OCI-LY7 (cell line): ENCODE results near the gene MAP3K8. TPM values are rescaled to one million over a fixed set of nuclear protein-coding genes. Genes with fewer than 3 reads are reported as not detected.
"Not testable (repeated sequence)": the region's sequence is repeated elsewhere in the genome, so short reads cannot be mapped to it uniquely, and the experiment has no call there.

Experiments
- BruUV-seq: library from RNA; stranded (reverse); fragments of 400-500 nt; replicated peaks from 2 replicates; lab custom pipeline; 2021; lab: Mats Ljungman, UMichigan
- CTCF ChIA-PET: fragments of 300-600 bp; sonication (Branson Sonifier 250); formaldehyde crosslinking; loops from one replicate; lab custom pipeline; 2022; ENCODE audit warnings: antibody characterized with exemption; ENCODE audit not compliant: unreplicated experiment; lab: Charles Lee
- POLR2A ChIA-PET: fragments of 300-600 bp; sonication (Branson Sonifier 250); formaldehyde crosslinking; loops from one replicate; lab custom pipeline; 2022; ENCODE audit warnings: antibody characterized with exemption; lab: Charles Lee
- DNase-seq: peaks from one replicate; pipeline ENCODE4 v3.0.0-alpha.2; 2015; ENCODE audit warnings: low spot score
- H2AFZ ChIP-seq: fragments of 200-600 bp; sonication (generic), shearing (Covaris generic); 2 replicates; pipeline ENCODE4 v1.6.1; 2014; ENCODE audit warnings: mild to moderate bottlenecking, antibody characterized with exemption, low read length, moderate library complexity
- H3K27ac ChIP-seq: fragments of 200-600 bp; sonication (generic); 2 replicates; pipeline ENCODE4 v1.5.1; 2014; ENCODE audit warnings: mixed run types, low read depth, mild to moderate bottlenecking, moderate library complexity, low read length, inconsistent platforms; ENCODE audit not compliant: poor library complexity, severe bottlenecking
- H3K36me3 ChIP-seq: fragments of 200-600 bp; sonication (generic); 2 replicates; pipeline ENCODE4 v1.6.1; 2014; ENCODE audit warnings: mild to moderate bottlenecking, antibody characterized with exemption, low read length, moderate library complexity, mixed read lengths; ENCODE audit not compliant: insufficient read depth
- H3K4me1 ChIP-seq: fragments of 200-600 bp; sonication (generic); 2 replicates; pipeline ENCODE4 v1.5.1; 2014; ENCODE audit warnings: mild to moderate bottlenecking, low read length; ENCODE audit not compliant: insufficient read depth, poor library complexity, severe bottlenecking
- H3K4me2 ChIP-seq: fragments of 200-600 bp; sonication (generic); 2 replicates; pipeline ENCODE4 v1.6.1; 2014; ENCODE audit warnings: mild to moderate bottlenecking, low read length
- H3K4me3 ChIP-seq: fragments of 200-600 bp; sonication (generic); 2 replicates; pipeline ENCODE4 v1.5.1; 2014; ENCODE audit warnings: mild to moderate bottlenecking, low read depth, low read length; ENCODE audit not compliant: poor library complexity, severe bottlenecking
- H3K79me2 ChIP-seq: fragments of 200-600 bp; sonication (generic); 2 replicates; pipeline ENCODE4 v1.6.1; 2016; ENCODE audit warnings: low read depth, mild to moderate bottlenecking, low read length, moderate library complexity, mixed read lengths; ENCODE audit not compliant: insufficient read depth
- H3K9me2 ChIP-seq: fragments of 200-600 bp; sonication (generic); 2 replicates; pipeline ENCODE4 v1.6.1; 2016; ENCODE audit warnings: mild to moderate bottlenecking, low read length, mixed read lengths; ENCODE audit not compliant: insufficient read depth
- H3K9me3 ChIP-seq: fragments of 200-600 bp; sonication (generic); 2 replicates; pipeline ENCODE4 v1.6.1; 2014; ENCODE audit warnings: mild to moderate bottlenecking, mixed run types, low read length, mixed read lengths
- H4K20me1 ChIP-seq: fragments of 200-600 bp; sonication (generic); 2 replicates; pipeline ENCODE4 v1.6.1; 2014; ENCODE audit warnings: mild to moderate bottlenecking, antibody characterized with exemption, low read length, moderate library complexity, mixed read lengths; ENCODE audit not compliant: insufficient read depth
- CTCF ChIP-seq: fragments of 200-600 bp; sonication (generic); conservative IDR thresholded peaks from 2 replicates; pipeline ENCODE4 v1.5.1; 2014; ENCODE audit warnings: mild to moderate bottlenecking, antibody characterized with exemption, low read length, moderate library complexity, mixed read lengths
- EZH2phosphoT487 ChIP-seq: fragments of 200-600 bp; sonication (generic); IDR thresholded peaks from 2 replicates; pipeline ENCODE4 v1.6.1; 2018; ENCODE audit warnings: low read depth, borderline replicate concordance, mild to moderate bottlenecking, mixed run types, antibody characterized with exemption, low read length, moderate library complexity, mixed read lengths
- intact Hi-C: fragments of 100-400 bp; cut with micrococcal nuclease; formaldehyde crosslinking; loops from one replicate; pipeline ENCODE4 v1.10.0; 2022; ENCODE audit not compliant: unreplicated experiment
- total RNA-seq, 2 experiments: library from RNA; depleted of rRNA in 1 of 2; stranded (reverse); fragments of >200 nt in 1 of 2; shearing (Covaris generic) in 1 of 2; gene quantifications; 2 replicates each; pipeline ENCODE4 v1.2.3, GENCODE V29; 2014 to 2022

The MAP3K8 gene
- total RNA-seq, 2 experiments from 2014 or later: 10.8 to 21.9 TPM

GRCh38 chr10:30434273-30435072 lies 489 bp downstream of the MAP3K8 start:
- Histone ChIP-seq H2AFZ (peak overlapping the region; percentile 79), H3K36me3 (peaks cover 10% of the 10 kb centered on the region), H3K4me2 (peak overlapping the region; percentile 91), H3K27ac (peak overlapping the region; percentile 51), H3K4me3 (peak overlapping the region; percentile 94), H3K9me3 (no peaks in the 10 kb centered on the region), H3K79me2 (peaks cover 45% of the 10 kb centered on the region), H4K20me1 (no peaks in the 10 kb centered on the region), H3K4me1 (peaks cover 52% of the 10 kb centered on the region), H3K9me2 (no peaks in the 10 kb centered on the region)
- BruUV-seq: no TSS peak
- peak; percentile 75 for DNase-seq
- ChIA-PET CTCF (no interaction called here), POLR2A (interaction anchor here (0.5 to 2.3 kb wide), 6 partner anchors 11 to 79 kb away, joined by 3 to 9 read pairs (median 3); no protein-coding TSS in a partner anchor)
- TF ChIP-seq CTCF (no peak), EZH2phosphoT487 (no peak)
- intact Hi-C loops: loop anchor here (1.0 kb wide), 2 partner anchors 19 to 95 kb away; no protein-coding TSS in a partner anchor

DNA sequence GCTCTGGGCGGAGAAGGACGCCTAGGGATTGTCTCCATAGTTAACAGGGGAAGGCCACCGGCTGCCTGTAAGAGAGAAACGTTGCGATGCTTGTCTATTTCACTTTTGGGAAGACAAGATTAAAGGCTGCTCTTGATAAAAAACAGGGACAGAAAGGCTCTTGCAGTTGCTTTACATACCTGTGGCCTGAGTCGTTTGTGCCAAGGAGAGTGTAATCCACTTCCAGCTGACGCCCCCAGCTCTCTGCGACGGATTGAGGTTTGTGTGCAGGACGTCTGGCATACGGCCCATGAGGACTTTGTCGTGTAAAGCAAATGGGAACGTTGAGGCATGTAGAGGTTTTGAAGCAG lies 1.1 kb downstream of the MAP3K8 start:
- no peak for DNase-seq
- H3K4me1 ChIP-seq: peaks cover 52% of the 10 kb centered on the region
- peak overlapping the region; percentile 91 for H3K4me2 ChIP-seq
- no peaks in the 10 kb centered on the region for H3K9me3 ChIP-seq
- no peaks in the 10 kb centered on the region for H4K20me1 ChIP-seq
- peaks cover 45% of the 10 kb centered on the region for H3K79me2 ChIP-seq
- TSS peak; percentile 38 for BruUV-seq
- no peaks in the 10 kb centered on the region for H3K9me2 ChIP-seq
- peak overlapping the region; percentile 51 for H3K27ac ChIP-seq
- ChIA-PET POLR2A (interaction anchor here (0.5 to 1.1 kb wide), 3 partner anchors 12 to 78 kb away, joined by 3 read pairs; no protein-coding TSS in a partner anchor), CTCF (no interaction called here)
- peak overlapping the region; percentile 94 for H3K4me3 ChIP-seq
- intact Hi-C loops: no loop called here
- peaks cover 16% of the 10 kb centered on the region for H3K36me3 ChIP-seq
- TF ChIP-seq CTCF: no peak
- no peak for TF ChIP-seq EZH2phosphoT487
- H2AFZ ChIP-seq: peak overlapping the region; percentile 79; the same call in 1 of the 2 replicates

DNA sequence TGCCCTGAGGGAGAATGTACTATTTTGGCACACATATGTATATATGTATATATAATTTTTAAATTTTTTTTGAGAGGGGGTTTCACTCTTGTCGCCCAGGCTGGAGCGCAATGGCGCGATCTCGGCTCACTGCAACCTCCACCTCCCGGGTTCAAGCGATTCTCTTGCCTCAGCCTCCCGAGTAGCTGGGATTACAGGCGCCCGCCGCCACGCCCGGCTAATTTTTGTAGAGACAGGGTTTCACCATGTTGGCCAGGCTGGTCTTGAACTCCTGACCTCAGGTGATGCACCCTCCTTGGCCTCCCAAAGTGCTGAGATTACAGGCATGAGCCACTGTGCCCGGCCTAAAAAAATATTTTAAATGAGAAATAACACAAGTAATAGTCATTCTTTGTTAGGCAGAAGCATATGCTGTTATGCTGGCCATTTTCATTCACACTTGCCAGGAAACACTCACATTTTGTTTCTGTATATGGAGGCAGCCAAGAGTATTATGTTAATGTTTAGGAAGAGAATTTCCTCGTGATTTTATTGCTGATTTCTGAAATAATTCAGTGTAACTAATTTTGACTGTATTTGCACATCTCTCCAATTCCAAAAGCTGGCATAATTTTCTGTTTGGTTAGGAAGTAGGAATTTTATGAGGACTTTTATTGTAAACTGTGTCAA lies 1.6 kb downstream of the MAP3K8 start:
- H3K9me2 ChIP-seq, BruUV-seq, H3K9me3 ChIP-seq, CTCF ChIA-PET, DNase-seq, H4K20me1 ChIP-seq: not testable (repeated sequence)
- Histone ChIP-seq H2AFZ (0 out of 2 replicates have a peak overlapping the region, but pooled peaks have one; percentile 12), H3K27ac (peak overlapping the region; percentile 67), H3K4me1 (peaks cover 50% of the 10 kb centered on the region), H3K4me2 (peak overlapping the region; percentile 91), H3K79me2 (peaks cover 45% of the 10 kb centered on the region), H3K36me3 (peaks cover 21% of the 10 kb centered on the region), H3K4me3 (peak overlapping the region; percentile 94)
- intact Hi-C loops: loop anchor here (2.0 kb wide), 2 partner anchors 53 to 269 kb away; no protein-coding TSS in a partner anchor
- POLR2A ChIA-PET: interaction anchor here (1.2 to 4.0 kb wide), 4 partner anchors 8 to 269 kb away, joined by 3 to 18 read pairs (median 14); no protein-coding TSS in a partner anchor
